Neural crest cell (in vitro differentiated cells): ENCODE measurements around the gene PCBP3. TPM values are rescaled to one million over a fixed set of nuclear protein-coding genes. Genes with fewer than 3 reads are reported as not detected.
"Not testable (repeated sequence)": the region's sequence is repeated elsewhere in the genome, so short reads cannot be mapped to it uniquely, and the experiment has no call there.

Experiments used
- DNase-seq: peaks from one replicate; pipeline ENCODE4 v3.0.0; 2021; ENCODE audit warnings: low read depth, mixed read lengths, low spot score
- H3K27ac Mint-ChIP-seq: one replicate; pipeline ENCODE4 v1.8.0; 2021; ENCODE audit warnings: mild to moderate bottlenecking, mixed read lengths; ENCODE audit not compliant: unreplicated experiment
- H3K27me3 Mint-ChIP-seq: 2 replicates; pipeline ENCODE4 v1.8.0; 2021; ENCODE audit warnings: low read depth, mild to moderate bottlenecking, mixed read lengths
- H3K36me3 Mint-ChIP-seq: 2 replicates; pipeline ENCODE4 v1.8.0; 2021; ENCODE audit warnings: low read depth, mild to moderate bottlenecking, mixed read lengths
- H3K4me1 Mint-ChIP-seq: 2 replicates; pipeline ENCODE4 v1.8.0; 2021; ENCODE audit warnings: mixed read lengths
- H3K4me3 Mint-ChIP-seq: one replicate; pipeline ENCODE4 v1.8.0; 2021; ENCODE audit warnings: mild to moderate bottlenecking, mixed read lengths
- H3K9me3 Mint-ChIP-seq: 2 replicates; pipeline ENCODE4 v1.8.0; 2021; ENCODE audit warnings: mixed read lengths
- CTCF ChIP-seq: fragments of 200-600 bp; sonication (generic); conservative IDR thresholded peaks from 2 replicates; pipeline ENCODE4 v1.5.0; 2021; ENCODE audit warnings: antibody characterized with exemption, mild to moderate bottlenecking
- total RNA-seq: library from RNA; stranded (reverse); gene quantifications from 2 replicates; pipeline ENCODE4 v1.2.1, GENCODE V29; 2021

PCBP3 gene
- total RNA-seq, 1 donor from 2014 or later = 5.1 TPM

GRCh38 chr21:45603481-45603880 is 40.0 kb upstream of the PCBP3 start:
- no peak overlapping the region for H3K4me3 Mint-ChIP-seq
- no peaks in the 10 kb centered on the region for H3K4me1 Mint-ChIP-seq
- TF ChIP-seq CTCF = no peak
- H3K9me3 Mint-ChIP-seq = no peaks in the 10 kb centered on the region
- no peaks in the 10 kb centered on the region for H3K36me3 Mint-ChIP-seq
- peaks cover 27% of the 10 kb centered on the region for H3K27me3 Mint-ChIP-seq
- no peak overlapping the region for H3K27ac Mint-ChIP-seq
- no peak for DNase-seq

- H3K27ac Mint-ChIP-seq, H3K9me3 Mint-ChIP-seq, H3K4me3 Mint-ChIP-seq, H3K4me1 Mint-ChIP-seq, H3K36me3 Mint-ChIP-seq, DNase-seq: not testable (repeated sequence)
- H3K27me3 Mint-ChIP-seq = peaks cover 31% of the 10 kb centered on the region
Measured at GRCh38 chr21:45604681-45605080, 38.8 kb upstream of the PCBP3 start.

GRCh38 chr21:45607021-45607908 is 36.3 kb upstream of the PCBP3 start:
- no peak overlapping the region for H3K4me3 Mint-ChIP-seq
- TF ChIP-seq CTCF = no peak
- H3K9me3 Mint-ChIP-seq = no peaks in the 10 kb centered on the region
- no peak overlapping the region for H3K27ac Mint-ChIP-seq
- H3K27me3 Mint-ChIP-seq = peaks cover 47% of the 10 kb centered on the region
- H3K4me1 Mint-ChIP-seq = no peaks in the 10 kb centered on the region
- no peak for DNase-seq
- H3K36me3 Mint-ChIP-seq = no peaks in the 10 kb centered on the region

GRCh38 chr21:45607909-45608295 is 35.6 kb upstream of the PCBP3 start:
- H3K27me3 Mint-ChIP-seq = peaks cover 49% of the 10 kb centered on the region
- H3K4me1 Mint-ChIP-seq = no peaks in the 10 kb centered on the region
- TF ChIP-seq CTCF = no peak
- no peaks in the 10 kb centered on the region for H3K36me3 Mint-ChIP-seq
- H3K27ac Mint-ChIP-seq = no peak overlapping the region
- H3K9me3 Mint-ChIP-seq = no peaks in the 10 kb centered on the region
- H3K4me3 Mint-ChIP-seq = no peak overlapping the region
- no peak for DNase-seq

GRCh38 chr21:45608747-45609470 is 34.6 kb upstream of the PCBP3 start:
- H3K27ac Mint-ChIP-seq, H3K36me3 Mint-ChIP-seq, H3K4me3 Mint-ChIP-seq, H3K4me1 Mint-ChIP-seq, H3K9me3 Mint-ChIP-seq, DNase-seq: not testable (repeated sequence)
- peaks cover 51% of the 10 kb centered on the region for H3K27me3 Mint-ChIP-seq

GRCh38 chr21:45609616-45610015 is 33.9 kb upstream of the PCBP3 start:
- H3K4me1 Mint-ChIP-seq, H3K4me3 Mint-ChIP-seq, H3K27ac Mint-ChIP-seq, DNase-seq, H3K9me3 Mint-ChIP-seq, H3K36me3 Mint-ChIP-seq: not testable (repeated sequence)
- H3K27me3 Mint-ChIP-seq = peaks cover 51% of the 10 kb centered on the region

GRCh38 chr21:45611296-45611695 is 32.2 kb upstream of the PCBP3 start:
- no peaks in the 10 kb centered on the region for H3K36me3 Mint-ChIP-seq
- H3K4me1 Mint-ChIP-seq = no peaks in the 10 kb centered on the region
- peaks cover 46% of the 10 kb centered on the region for H3K27me3 Mint-ChIP-seq
- H3K9me3 Mint-ChIP-seq = no peaks in the 10 kb centered on the region
- no peak overlapping the region for H3K27ac Mint-ChIP-seq
- no peak for DNase-seq
- no peak overlapping the region for H3K4me3 Mint-ChIP-seq
- no peak for TF ChIP-seq CTCF
